Activated CD4-positive, alpha-beta T cell treated with anti-CD3 and anti-CD28 coated beads, Interleukin-2, amount 50 U/mL, for 4 hours (primary cell): Measurements from ENCODE around the gene CDX1.

Experiments
- DNase-seq, 2 experiments: peaks; one replicate each; pipeline ENCODE4 v3.0.0-alpha.2; 2020

CDX1 gene

DNA sequence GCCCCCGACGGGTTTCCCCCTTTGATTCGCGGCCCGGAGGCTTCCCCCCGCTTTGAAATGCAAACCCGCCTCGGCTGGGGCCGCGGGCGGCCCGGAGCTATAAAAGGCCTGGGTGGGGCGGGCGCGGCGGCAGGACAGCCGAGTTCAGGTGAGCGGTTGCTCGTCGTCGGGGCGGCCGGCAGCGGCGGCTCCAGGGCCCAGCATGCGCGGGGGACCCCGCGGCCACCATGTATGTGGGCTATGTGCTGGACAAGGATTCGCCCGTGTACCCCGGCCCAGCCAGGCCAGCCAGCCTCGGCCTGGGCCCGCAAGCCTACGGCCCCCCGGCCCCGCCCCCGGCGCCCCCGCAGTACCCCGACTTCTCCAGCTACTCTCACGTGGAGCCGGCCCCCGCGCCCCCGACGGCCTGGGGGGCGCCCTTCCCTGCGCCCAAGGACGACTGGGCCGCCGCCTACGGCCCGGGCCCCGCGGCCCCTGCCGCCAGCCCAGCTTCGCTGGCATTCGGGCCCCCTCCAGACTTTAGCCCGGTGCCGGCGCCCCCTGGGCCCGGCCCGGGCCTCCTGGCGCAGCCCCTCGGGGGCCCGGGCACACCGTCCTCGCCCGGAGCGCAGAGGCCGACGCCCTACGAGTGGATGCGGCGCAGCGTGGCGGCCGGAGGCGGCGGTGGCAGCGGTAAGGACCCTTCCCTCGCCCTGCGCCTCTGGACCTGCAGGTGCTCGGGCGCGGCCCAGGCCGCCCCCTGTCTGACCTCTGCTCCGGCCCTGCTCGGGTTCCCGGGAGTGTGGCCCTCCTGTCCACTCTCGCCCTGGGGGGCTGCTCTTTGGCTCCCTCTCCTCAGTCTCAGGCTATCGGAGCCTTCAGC is at the start of gene CDX1:
Gene CDX1 (plus strand): TSS at position 129 of the 862 bp plus-strand sequence. CDS start 99 bp downstream, at position 228.
- no peak for DNase-seq

DNA sequence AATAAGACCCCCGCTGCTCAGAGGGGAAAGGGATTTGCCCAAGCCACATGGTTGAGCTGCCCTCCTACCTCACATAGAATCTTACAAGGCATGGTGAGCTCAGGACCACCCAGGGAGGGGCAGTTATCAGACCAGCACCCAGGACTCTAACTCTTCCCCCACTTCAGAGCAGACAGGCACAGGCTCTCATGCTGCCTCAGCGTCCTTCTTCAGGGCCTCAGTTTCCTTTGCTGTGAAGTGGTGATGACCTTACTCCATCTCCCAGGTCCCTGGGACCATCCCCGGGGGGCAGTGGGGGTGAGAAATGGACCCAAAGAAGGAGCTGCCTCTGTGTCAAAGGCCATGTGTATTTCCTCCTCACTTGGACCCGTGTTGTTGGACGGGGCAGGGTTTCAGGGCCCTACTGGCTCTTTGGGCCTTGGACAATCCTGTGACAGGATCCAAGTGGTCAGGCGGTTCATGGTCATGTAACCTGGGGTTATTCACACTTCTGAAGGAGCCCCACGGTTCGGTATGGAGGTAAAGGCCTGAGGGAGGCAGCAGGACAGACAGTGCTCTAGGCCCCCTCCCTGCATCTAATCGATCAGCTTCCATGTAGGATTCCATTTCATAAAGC is 48.5 kb upstream of the CDX1 start:
- no peak for DNase-seq

DNA sequence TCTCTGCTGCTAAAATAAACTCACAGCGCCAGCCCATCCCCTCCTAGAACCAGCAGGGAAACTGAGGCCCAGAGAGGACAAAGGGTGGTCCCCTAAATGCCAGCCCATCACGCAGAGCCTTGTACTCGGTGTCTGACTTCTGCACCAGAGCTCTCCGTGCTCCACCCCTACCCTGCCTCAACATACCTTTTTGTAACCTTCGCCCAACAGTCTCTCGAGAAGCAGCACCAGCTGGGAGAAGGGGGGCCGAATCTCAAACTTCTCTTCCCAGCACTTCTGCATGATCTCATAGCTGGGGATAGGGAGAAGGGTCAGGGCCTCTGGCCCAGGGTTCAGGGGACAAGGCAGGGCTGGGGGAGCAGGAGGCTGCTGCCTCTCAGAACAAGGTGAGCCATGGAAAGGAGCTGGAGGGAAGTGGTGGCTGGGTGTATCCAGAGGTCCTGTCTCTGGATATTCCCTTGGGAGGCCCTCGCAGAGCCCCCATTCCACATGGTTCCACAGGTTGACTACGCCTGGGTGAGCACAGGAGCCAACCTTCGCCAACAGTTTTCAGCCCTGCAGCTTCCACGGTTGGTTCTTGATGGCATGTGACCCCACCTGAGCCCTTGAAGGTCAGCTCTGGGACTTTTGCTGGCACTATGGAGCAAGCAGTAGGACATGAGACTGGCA is 47.9 kb upstream of the CDX1 start:
- DNase-seq = no peak

DNA sequence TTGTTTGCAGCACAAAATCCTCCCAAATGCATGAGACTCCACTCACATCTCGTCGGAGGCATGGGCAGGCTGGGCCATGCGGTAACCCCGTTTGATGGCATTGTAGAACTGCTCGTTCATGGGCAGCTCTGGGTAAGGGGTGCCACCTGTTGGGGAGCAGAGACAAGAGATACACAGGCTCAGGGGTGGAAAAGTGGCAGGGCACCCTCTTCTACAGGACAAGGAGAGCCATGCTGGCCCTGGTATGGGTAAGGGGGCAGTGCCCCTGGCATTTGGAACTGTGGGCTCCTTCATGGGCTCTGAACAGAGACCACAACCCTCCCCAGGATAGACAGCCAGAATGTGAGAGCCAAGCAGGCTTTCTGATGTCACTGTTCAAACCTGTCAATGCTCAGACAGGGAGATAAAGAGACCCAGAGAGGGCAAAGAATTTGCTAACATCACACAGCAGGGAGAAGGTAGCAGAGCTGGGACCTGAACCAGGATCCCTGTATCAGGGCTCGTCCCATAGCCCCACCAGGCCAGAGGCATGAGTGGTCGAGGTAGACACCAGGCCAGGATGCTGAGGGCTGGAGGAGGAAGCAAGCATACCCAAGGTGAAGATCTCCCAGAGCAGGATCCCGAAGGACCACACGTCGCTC is 47.0 kb upstream of the CDX1 start:
- no peak for DNase-seq

DNA sequence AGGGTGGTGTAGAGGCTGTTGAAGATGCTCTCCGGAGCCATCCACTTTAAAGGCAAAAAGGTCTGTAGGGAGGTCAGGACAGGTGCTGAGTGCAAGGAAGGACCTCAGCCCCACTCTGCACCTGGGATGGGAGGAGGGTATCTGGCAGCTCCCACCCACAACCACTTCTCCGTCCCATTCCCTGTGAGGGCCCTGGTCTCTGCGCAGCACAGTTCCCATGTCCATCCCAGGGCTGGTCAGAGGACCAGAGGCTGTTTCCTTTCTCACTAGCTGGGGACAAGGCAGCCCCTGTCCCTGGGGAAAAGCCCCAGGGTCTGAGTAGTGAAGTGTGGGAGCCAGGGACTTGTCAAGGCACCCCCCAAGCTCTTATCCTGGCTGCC is 46.5 kb upstream of the CDX1 start:
- DNase-seq = no peak

DNA sequence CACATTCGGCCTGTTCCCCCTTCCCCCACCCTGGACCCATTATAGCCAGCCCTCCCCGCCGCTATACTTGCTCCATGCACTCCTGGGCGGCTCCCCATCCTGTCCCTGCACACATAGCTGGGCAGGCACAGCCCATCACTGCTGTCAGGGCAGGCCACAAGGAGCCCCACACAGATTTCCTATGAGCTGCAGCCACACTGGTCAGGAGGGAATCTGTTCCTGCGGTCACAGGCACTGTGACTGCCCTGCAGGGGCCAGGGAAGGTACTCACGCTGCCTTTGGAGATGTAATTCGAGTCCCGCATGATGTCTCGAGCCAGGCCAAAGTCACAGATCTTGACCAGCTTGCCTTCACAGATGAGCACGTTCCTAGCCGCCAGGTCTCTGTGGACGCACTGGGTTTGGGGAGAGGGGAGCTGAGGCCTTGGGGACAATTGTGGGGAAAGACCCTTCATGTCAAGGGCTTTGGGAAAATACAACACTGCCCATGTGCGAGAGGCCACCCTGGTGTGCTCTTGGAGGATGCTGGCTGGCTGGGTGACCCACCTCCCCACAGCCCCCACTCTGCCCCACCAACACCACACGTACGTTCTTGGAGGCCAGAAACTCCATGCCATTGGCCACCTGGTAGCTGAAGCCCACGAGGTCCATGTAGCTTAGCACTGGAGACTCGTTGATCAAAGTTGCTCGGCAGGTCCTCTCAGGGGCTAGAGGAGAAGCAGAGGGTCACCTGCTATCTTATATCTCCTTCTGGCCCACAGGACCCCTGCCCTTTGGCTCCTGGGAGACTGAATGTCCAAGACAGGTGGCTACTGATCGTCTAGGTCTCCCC is 45.7 kb upstream of the CDX1 start:
- DNase-seq = no peak

DNA sequence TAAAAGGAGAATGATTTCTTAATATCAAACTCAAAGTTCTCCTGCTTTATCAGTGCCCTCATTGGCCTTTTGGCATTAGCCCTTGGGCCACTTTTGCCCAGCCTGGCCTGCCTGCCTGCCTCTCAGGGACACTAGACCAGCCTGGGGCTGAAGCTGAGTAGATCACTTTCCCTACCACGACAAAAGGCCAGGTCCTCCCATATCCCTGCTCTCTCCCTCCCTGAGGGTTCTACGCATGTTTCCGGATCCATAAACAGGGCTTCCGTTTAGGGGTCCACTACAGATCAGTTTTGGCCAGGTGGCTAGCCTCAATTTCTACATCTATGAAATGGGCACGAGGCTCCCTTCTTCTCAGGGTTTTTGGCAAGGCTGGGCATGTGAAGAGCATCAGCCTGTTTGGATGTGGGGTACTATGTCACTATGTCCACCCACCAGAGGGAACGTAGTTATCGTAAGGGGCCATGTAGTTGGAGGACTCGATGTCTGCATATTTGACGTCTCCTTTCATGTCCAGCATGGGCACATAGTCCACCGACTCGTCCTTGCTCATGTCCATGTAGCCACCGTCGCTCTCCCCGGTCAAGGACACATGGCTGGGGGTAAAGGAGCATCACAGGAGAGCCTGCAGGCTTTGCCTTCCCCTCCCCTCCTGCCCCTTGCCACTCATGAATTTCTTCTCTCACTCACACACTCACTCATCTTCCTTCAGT is 45.0 kb upstream of the CDX1 start:
- no peak for DNase-seq

DNA sequence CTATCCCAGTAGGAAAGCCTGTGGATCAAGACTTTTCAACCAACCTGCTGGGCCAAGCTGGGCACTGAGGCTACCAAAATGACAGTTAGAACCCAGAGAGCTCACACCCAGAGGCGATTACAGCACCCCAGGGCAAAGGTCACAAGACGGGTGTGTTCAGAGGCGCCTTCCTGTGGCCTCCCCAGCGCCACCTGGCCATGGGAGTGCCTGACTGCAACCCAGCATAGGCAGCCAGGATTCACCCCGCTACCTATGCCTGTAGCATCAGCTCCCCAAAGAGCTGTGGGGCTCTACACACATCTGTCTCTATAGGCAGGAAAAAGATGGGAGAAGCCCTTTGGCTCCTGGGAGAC is 44.4 kb upstream of the CDX1 start:
- DNase-seq = no peak

DNA sequence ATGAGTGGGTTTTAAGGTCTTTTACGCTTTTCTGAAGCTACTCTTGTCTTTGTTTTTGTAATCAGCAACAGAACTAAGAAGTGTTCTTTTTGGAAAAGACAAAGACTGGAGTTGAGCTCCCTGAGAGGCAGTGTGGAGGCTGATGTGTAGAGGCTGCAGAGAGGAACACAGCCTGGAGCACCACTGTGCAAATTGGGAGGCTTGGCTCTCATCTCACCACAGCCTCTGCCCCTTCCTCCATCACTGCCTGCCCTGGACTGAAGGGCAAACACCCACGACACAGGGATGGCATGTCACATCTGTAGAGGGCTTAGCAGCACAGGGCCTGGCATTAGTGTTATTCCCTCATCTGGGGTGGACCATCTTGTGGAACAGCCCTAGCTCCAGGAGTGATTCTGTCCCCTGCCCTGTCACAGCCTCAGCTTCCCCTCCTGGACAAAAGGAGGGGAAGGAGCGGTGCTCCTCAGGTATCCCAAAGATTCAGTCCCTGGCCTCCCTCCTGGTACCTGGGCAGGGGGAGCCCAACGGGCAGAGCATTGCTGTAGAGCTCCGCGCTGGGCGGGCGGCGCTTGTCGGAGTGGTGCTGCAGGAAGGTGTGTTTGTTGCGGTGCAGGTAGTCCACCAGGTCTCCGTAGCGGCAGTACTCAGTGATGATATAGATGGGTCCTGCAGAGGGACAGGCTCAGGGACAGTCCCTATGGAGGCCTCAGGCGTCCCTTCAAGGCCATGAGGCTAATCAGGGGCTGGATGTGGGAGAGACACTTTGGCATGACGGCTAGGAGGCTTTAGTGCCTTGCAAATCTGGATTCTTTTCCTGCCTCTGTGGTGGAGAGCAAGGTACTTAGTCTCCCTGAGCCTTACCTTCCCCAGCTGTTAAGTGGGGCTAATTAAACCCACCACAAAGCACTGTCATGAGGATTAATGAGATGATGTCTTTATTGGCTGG is 43.8 kb upstream of the CDX1 start:
- no peak for DNase-seq

DNA sequence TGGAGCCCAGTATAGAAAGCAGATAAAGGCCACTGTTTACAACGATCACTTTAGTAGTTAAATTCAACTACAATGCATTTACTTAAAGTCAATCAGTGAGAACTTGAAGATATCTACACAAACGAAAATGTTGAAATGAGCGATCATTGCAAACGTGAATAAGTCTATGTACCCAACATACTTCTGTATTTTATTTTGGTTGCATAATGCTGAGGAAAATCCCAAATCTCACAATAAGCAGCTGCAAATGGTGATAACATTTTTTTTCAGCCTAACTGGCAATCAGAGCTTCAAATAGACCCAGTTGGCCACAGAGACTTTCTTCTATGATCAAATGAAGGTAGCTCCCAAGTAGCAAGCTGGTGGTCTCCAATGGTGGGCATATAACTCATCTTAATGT is 43.0 kb upstream of the CDX1 start:
- no peak for DNase-seq

DNA sequence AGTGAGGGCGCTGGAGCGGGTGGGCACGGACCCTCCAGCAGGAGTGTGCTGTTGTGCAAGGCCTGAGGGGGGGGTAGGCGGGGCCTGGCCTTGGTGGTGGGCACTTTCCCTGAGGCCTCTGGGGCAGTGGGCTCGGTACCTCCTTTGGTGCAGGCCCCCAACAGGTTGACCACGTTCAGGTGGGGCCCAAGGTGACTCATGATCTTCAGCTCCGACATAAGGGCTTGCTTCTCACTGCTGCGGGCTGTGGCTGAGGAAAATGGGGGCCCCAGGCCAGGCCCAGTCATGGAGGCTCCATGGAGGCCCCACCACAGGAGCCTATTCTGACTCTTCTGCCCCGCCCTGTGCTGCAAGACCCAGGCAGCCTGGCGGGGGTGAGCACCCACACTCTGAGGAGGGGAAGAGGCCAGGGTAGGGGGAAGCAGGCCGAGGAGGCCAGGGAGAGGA is 42.4 kb upstream of the CDX1 start:
- no peak for DNase-seq

DNA sequence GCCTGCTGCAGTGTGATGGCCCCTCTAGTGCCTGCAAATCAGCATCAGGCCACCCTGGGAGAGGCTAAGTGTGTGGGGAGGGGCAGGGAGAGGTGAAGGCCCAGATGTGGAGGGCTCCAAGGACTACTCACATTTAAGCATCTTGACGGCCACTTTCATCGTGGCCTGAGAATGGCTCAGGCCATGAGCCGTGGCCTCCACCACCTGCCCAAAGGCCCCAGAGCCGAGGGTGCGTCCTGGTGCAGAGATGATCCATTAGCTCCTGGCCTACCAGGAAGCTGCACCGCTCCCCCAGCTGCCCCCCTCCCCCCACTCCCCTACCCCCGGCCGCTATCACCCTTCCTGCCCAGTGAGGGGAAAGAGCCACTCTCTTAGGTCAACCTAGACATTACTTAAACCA is 42.0 kb upstream of the CDX1 start:
- DNase-seq = no peak

DNA sequence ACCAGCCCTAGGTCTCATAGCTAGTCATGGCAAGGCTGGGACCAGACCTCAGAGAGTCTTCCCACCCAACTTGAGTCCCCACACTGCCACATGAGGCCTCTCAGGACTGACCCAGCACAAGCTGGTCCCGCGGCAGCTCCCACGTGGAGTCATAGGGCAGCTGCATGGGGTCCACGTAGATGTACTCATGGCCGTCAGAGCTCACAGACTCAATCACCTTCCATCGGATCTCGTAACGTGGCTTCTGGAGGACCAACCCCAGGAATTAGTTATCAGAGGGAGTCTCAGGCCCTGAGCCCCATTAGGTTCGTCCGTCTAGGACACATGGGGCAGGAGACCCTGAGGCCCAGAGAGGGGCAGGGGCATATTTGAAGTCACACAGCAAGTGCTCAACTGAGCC is 41.2 kb upstream of the CDX1 start:
- no peak for DNase-seq

DNA sequence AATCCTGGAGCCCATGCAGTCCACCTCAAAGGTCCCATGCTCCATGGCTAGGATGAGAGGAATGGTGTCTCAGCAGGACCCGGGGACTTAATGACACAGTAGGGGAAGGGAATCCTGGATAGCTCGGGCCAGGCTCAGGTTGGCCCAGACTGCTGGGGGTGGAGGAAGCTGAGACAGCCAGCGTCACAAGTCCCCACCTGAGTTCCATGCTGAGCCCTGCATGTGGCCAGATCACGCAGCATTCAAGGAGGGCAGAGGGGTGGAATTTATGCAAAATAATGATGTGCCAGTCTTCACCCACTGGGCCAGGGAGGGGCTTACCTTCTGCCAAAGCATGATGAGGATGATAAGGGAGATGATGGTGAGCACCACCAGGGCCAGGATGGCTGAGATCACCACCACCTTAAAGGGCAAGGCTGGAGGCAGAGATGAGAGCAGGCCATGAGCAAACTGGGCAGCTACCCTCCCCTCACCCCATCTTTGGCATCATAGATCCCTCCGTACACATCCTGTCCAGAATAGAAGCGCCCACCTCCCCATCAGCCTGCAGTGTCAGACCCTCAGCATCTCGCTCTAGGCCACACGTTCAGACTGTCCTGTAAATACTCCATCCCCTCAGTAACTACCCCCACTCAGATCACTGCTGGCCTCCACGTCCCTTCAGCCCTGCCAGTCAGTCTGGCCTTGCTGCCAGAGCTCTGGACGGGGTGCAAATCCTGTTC is 40.2 kb upstream of the CDX1 start:
- no peak for DNase-seq

DNA sequence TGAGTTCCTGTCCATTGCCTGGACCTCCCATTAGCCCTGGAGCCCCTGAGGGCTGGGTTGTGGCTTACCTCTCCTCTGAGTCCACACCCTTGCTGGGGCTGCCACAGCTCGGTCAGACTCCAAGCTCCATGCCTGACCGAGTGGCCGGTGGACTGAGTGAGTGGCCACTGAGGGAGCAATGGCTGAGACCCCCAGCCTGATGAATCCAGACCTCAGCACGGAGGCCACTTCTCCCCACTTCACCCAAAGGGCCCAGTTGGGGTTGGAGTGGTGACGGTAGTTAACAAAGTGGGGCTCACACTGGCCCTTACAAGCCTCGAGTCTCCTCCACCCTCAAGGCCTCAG is 39.7 kb upstream of the CDX1 start:
- no peak for DNase-seq

DNA sequence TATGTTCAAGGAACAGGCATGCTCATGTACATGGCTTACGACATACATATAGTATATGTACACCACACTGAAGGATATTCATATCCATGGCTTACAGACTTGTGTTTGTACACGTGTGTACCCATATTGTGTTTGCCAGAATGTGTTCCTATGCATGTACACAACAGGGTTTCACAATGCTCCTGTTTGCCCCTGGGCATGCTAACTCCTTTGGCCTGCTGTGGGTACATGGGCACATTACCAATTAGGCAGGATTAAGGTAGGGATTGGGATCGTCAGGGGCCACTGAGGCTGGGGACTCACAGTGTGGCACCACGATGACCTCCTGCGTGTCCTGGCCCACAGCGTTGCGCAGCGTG is 37.1 kb upstream of the CDX1 start:
- no peak for DNase-seq

DNA sequence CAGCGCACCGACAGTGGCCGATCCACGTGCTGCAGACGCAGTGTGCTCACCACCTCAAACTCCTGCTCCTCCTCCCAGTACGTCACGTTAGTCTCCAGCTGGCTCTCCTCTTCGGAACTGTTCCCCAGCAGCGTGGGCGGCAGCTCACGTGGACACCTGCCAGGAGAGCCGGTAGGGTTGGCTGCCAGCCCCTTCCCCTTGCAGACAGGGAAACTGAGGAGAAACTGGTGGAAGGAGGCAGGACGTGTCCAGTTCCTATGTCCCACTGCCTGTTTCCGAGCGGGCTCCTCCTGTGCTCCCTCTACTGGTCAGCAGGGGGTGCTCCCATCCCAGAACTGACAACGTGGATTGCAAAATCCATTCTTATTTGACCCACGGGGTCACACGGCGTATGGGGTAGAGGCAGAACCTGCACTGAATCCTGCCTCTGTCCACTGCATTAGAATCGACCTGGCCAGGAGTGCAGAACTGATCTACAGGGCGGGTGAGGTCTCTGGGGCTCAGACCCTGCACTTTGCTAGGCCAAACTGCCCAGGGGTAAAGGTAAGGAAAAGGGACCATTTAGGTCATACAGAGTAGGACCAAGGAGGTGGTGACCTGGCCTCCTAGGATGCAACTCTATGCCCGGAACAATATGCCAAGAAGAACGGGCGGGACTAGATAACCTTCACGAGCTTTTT is 36.6 kb upstream of the CDX1 start:
- DNase-seq = peak; percentile 9 to 19

DNA sequence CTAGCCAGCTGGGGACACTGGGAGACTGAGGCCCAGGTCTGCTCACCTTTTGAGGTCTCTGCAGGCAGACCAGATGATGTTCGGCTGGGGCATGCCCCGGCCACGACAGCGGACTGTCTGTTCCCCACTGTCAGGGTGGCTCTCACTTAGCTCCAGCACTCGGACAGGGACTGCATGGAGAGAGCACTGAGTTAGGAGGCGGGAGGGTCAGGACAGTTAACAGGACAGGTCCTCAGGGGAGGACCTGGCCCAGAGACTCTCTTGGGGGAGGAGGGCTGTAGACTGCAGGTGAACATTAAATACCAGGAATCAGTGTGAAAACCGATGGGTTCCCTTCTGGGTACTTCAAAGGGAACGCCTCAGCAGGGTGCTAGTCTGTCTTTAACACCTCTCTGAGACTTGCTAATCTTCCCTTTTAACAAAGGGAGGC is 36.1 kb upstream of the CDX1 start:
- no peak for DNase-seq

DNA sequence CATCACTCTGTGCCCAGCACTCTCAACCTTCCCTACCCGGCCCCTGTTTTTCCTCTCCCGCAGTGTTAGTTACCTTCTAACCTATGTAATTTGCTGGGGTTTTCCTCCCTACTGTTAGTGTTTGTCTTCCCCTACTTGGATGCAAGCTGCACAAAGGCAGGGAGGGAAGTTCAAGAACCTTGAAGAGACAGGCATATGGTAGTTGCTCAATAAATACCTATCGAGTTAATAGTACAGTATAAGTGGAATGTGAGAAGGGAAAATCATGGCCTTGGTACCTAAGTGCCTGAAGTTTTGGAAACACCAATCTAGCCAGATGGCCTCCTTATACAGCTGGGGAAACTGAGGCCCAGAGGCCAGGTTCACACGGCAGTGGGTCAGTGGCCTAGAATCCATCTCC is 35.1 kb upstream of the CDX1 start:
- DNase-seq = no peak
